GM12891 (cell line): ENCODE data around the gene CPAMD8.
"Not testable (repeated sequence)": the region's sequence is repeated elsewhere in the genome, so short reads cannot be mapped to it uniquely, and the experiment has no call there.

Experiments
- POLR2A ChIP-seq: IDR thresholded peaks from 2 replicates; pipeline ENCODE4 v1.6.1; 2011; ENCODE audit warnings: low read depth, low read length, control low read depth
- POLR2AphosphoS5 ChIP-seq: IDR thresholded peaks from 2 replicates; pipeline ENCODE4 v1.6.1; 2011; ENCODE audit warnings: low read depth, low read length, control low read depth

GRCh38 chr19:16943090-16943489, 83.5 kb downstream of the CPAMD8 start:
- TF ChIP-seq POLR2A, POLR2AphosphoS5: not testable (repeated sequence)
